H1 (cell line): ENCODE results near the gene GH1. TPM values are rescaled to one million over a fixed set of nuclear protein-coding genes. Genes with fewer than 3 reads are reported as not detected.

ENCODE experiments used
- CTCF ChIA-PET: fragments of 300-600 bp; sonication (Branson Sonifier 250); formaldehyde crosslinking; loops from one replicate; lab custom pipeline; 2021; ENCODE audit not compliant: partially characterized antibody; lab: Charles Lee
- POLR2A ChIA-PET: fragments of 300-600 bp; sonication (Branson Sonifier 250); formaldehyde crosslinking; loops from one replicate; lab custom pipeline; 2021; ENCODE audit warnings: inconsistent platforms; ENCODE audit not compliant: partially characterized antibody; lab: Charles Lee
- DNase-seq, 2 experiments: peaks; one replicate each; pipeline versions ENCODE4 v3.0.0 to v3.0.0-alpha.2; 2010 to 2022; ENCODE audit warnings: low spot score in 2 of 2, low read depth in 1 of 2, mixed read lengths in 1 of 2
- FAIRE-seq: peaks from 2 replicates; lab custom pipeline; 2011; peaks lifted over from hg19 to GRCh38; lab: Jason Lieb, UNC
- H2AFZ ChIP-seq: 2 replicates; pipeline ENCODE4 v1.8.1; 2012; ENCODE audit warnings: low read length, inconsistent platforms
- H2AK5ac ChIP-seq: 2 replicates; pipeline ENCODE4 v1.6.1; 2013; ENCODE audit warnings: low read depth, low read length
- H2BK120ac ChIP-seq: replicated peaks from 2 replicates; pipeline ENCODE3; 2013; ENCODE audit warnings: low read depth, low read length, inconsistent platforms
- H2BK12ac ChIP-seq: 2 replicates; pipeline ENCODE4 v1.6.1; 2013; ENCODE audit warnings: low read depth, low read length
- H2BK15ac ChIP-seq: 2 replicates; pipeline ENCODE4 v1.6.1; 2013; ENCODE audit warnings: low read length
- H2BK20ac ChIP-seq: 2 replicates; pipeline ENCODE4 v1.6.1; 2013; ENCODE audit warnings: low read length
- H2BK5ac ChIP-seq: 2 replicates; pipeline ENCODE4 v1.6.1; 2013; ENCODE audit warnings: low read depth, low read length
- H3K14ac ChIP-seq: 2 replicates; pipeline ENCODE4 v1.6.1; 2013; ENCODE audit warnings: inconsistent platforms; ENCODE audit not compliant: insufficient read length
- H3K18ac ChIP-seq: 2 replicates; pipeline ENCODE4 v1.6.1; 2013; ENCODE audit warnings: low read length; ENCODE audit errors: extremely low read depth
- H3K23ac ChIP-seq: 2 replicates; pipeline ENCODE4 v1.6.1; 2013; ENCODE audit warnings: inconsistent platforms; ENCODE audit not compliant: insufficient read length
- H3K23me2 ChIP-seq: 2 replicates; pipeline ENCODE4 v1.6.1; 2013; ENCODE audit warnings: low read depth, low read length
- H3K27ac ChIP-seq: 2 replicates; pipeline ENCODE4 v1.6.1; 2011; ENCODE audit warnings: low read depth, low read length, inconsistent platforms
- H3K27me3 ChIP-seq, 4 experiments: replicated peaks in 1 of 4; 1 replicate in 1 of 4; 2 replicates in 3 of 4; pipeline versions ENCODE4 v1.6.1 to v1.8.1; 2011 to 2013; ENCODE audit warnings: low read length in 3 of 4, mild to moderate bottlenecking in 3 of 4, inconsistent platforms in 2 of 4, mixed read lengths in 2 of 4, moderate library complexity in 1 of 4; ENCODE audit not compliant: control insufficient read depth in 3 of 4, insufficient read depth in 3 of 4; ENCODE audit errors: extremely low read depth in 1 of 4
- H3K36me3 ChIP-seq, 4 experiments: 2 replicates each; pipeline versions ENCODE4 v1.6.1 to v1.8.1; 2011 to 2013; ENCODE audit warnings: mild to moderate bottlenecking in 4 of 4, low read length in 3 of 4, moderate library complexity in 2 of 4, control low read depth in 1 of 4, inconsistent platforms in 1 of 4; ENCODE audit not compliant: insufficient read depth in 4 of 4, control insufficient read depth in 2 of 4
- H3K4ac ChIP-seq: replicated peaks from 2 replicates; pipeline ENCODE3; 2013; ENCODE audit warnings: low read length, low read depth, mixed read lengths, inconsistent platforms; ENCODE audit not compliant: insufficient read length
- H3K4me1 ChIP-seq, 4 experiments: replicated peaks in 1 of 4; 1 replicate in 1 of 4; 2 replicates in 3 of 4; pipeline versions ENCODE4 v1.6.1 to v1.8.1; 2011 to 2013; ENCODE audit warnings: low read length in 3 of 4, inconsistent platforms in 2 of 4, mixed read lengths in 1 of 4; ENCODE audit not compliant: insufficient read depth in 4 of 4, control insufficient read depth in 3 of 4
- H3K4me2 ChIP-seq, 2 experiments: 2 replicates each; pipeline versions ENCODE4 v1.6.1 to v1.8.1; 2011 to 2013; ENCODE audit warnings: low read depth in 2 of 2, low read length in 2 of 2, control low read depth in 1 of 2, inconsistent platforms in 1 of 2, mild to moderate bottlenecking in 1 of 2; ENCODE audit not compliant: insufficient read depth in 1 of 2
- H3K4me3 ChIP-seq, 4 experiments: fragments of 200-600, 300-600 bp in 1 of 4; sonication (generic), shearing (Covaris generic), sonication (Bioruptor Twin) in 1 of 4; 2 replicates each; pipeline versions ENCODE4 v1.5.1 to v1.8.1; 2011 to 2016; ENCODE audit warnings: low read length in 4 of 4, low read depth in 3 of 4, control low read depth in 2 of 4, inconsistent platforms in 2 of 4, mild to moderate bottlenecking in 2 of 4, mixed read lengths in 1 of 4, moderate library complexity in 1 of 4; ENCODE audit not compliant: insufficient read depth in 2 of 4; ENCODE audit errors: extremely low read depth in 1 of 4
- H3K56ac ChIP-seq: replicated peaks from 2 replicates; pipeline ENCODE3; 2013; ENCODE audit warnings: low read depth, mild to moderate bottlenecking, mixed read lengths, low read length, inconsistent platforms; ENCODE audit not compliant: insufficient read length
- H3K79me1 ChIP-seq: 2 replicates; pipeline ENCODE4 v1.6.1; 2013; ENCODE audit warnings: low read depth, low read length, control low read depth
- H3K79me2 ChIP-seq, 2 experiments: 2 replicates each; pipeline versions ENCODE4 v1.6.1 to v1.8.1; 2012 to 2013; ENCODE audit warnings: low read length in 2 of 2, mild to moderate bottlenecking in 2 of 2, inconsistent platforms in 1 of 2; ENCODE audit not compliant: insufficient read depth in 2 of 2, control insufficient read depth in 1 of 2
- H3K9ac ChIP-seq, 4 experiments: replicated peaks in 1 of 4; 1 replicate in 1 of 4; 2 replicates in 3 of 4; pipeline versions ENCODE4 v1.6.1 to v1.8.1; 2011 to 2013; ENCODE audit warnings: low read depth in 3 of 4, low read length in 3 of 4, control low read depth in 2 of 4, mild to moderate bottlenecking in 2 of 4, moderate library complexity in 2 of 4, inconsistent platforms in 1 of 4; ENCODE audit errors: extremely low read depth in 1 of 4
- H3K9me3 ChIP-seq, 2 experiments: 2 replicates each; pipeline versions ENCODE4 v1.6.1 to v1.8.1; 2012 to 2013; ENCODE audit warnings: mild to moderate bottlenecking in 2 of 2, moderate library complexity in 2 of 2, control low read depth in 1 of 2, inconsistent platforms in 1 of 2, low read depth in 1 of 2, low read length in 1 of 2, mixed read lengths in 1 of 2; ENCODE audit not compliant: insufficient read depth in 2 of 2
- H4K20me1 ChIP-seq, 2 experiments: replicated peaks in 1 of 2; 2 replicates each; pipeline versions ENCODE3 to v1.8.1; 2011 to 2013; ENCODE audit warnings: inconsistent platforms in 2 of 2, low read length in 2 of 2, mild to moderate bottlenecking in 1 of 2; ENCODE audit not compliant: insufficient read depth in 2 of 2, control insufficient read depth in 1 of 2
- H4K5ac ChIP-seq: 2 replicates; pipeline ENCODE4 v1.6.1; 2013; ENCODE audit warnings: low read length, low read depth, mixed read lengths, inconsistent platforms; ENCODE audit not compliant: insufficient read length
- H4K8ac ChIP-seq: 2 replicates; pipeline ENCODE4 v1.8.0; 2013; ENCODE audit warnings: mild to moderate bottlenecking, moderate library complexity, low read length, inconsistent platforms; ENCODE audit not compliant: insufficient read depth; ENCODE audit errors: extremely low read depth
- H4K91ac ChIP-seq: replicated peaks from 2 replicates; pipeline ENCODE3; 2013; ENCODE audit warnings: low read length, mixed read lengths, inconsistent platforms; ENCODE audit not compliant: insufficient read length
- ATF3 ChIP-seq: IDR thresholded peaks from 2 replicates; pipeline ENCODE4 v1.6.1; 2011; ENCODE audit warnings: low read depth, mild to moderate bottlenecking, low read length; ENCODE audit not compliant: insufficient read depth
- EP300 ChIP-seq, 2 experiments: IDR thresholded peaks; 1 replicate in 1 of 2; 2 replicates in 1 of 2; pipeline ENCODE4 v1.6.1; 2011 to 2012; ENCODE audit warnings: low read depth in 2 of 2, low read length in 2 of 2, mild to moderate bottlenecking in 2 of 2, borderline replicate concordance in 1 of 2, inconsistent platforms in 1 of 2, moderate library complexity in 1 of 2
- GTF2F1 ChIP-seq: IDR thresholded peaks from 2 replicates; pipeline ENCODE4 v1.6.1; 2012; ENCODE audit warnings: low read depth, low read length, improper control_type of control experiment, borderline replicate concordance
- JUND ChIP-seq: IDR thresholded peaks from 2 replicates; pipeline ENCODE4 v1.6.1; 2011; ENCODE audit warnings: mild to moderate bottlenecking, improper control_type of control experiment, low read length
- KDM1A ChIP-seq: fragments of 200-600, 300-600 bp; sonication (generic); IDR thresholded peaks from 2 replicates; pipeline ENCODE4 v1.7.1; 2016; ENCODE audit warnings: mild to moderate bottlenecking, low read length, borderline replicate concordance
- POLR2A ChIP-seq, 2 experiments: IDR thresholded peaks; 1 replicate in 1 of 2; 2 replicates in 1 of 2; pipeline ENCODE4 v1.6.1; 2011; ENCODE audit warnings: low read depth in 2 of 2, low read length in 2 of 2, mild to moderate bottlenecking in 2 of 2; ENCODE audit errors: control extremely low read depth in 1 of 2
- SAP30 ChIP-seq: fragments of 300-600 bp; sonication (generic); IDR thresholded peaks from 2 replicates; pipeline ENCODE4 v1.7.1; 2012; ENCODE audit warnings: low read length, moderate library complexity, mild to moderate bottlenecking, inconsistent platforms; ENCODE audit not compliant: insufficient read depth, insufficient replicate concordance
- SIRT6 ChIP-seq: IDR thresholded peaks from one replicate; pipeline ENCODE4 v1.7.1; 2012; ENCODE audit warnings: low read length, inconsistent platforms
- TAF1 ChIP-seq: IDR thresholded peaks from 2 replicates; pipeline ENCODE4 v1.6.1; 2011; ENCODE audit warnings: mild to moderate bottlenecking, low read depth, low read length
- TAF7 ChIP-seq: optimal IDR thresholded peaks from 2 replicates; pipeline ENCODE3; 2011; ENCODE audit warnings: low read depth, mild to moderate bottlenecking, inconsistent platforms, low read length, moderate library complexity, borderline replicate concordance
- TCF12 ChIP-seq: IDR thresholded peaks from 2 replicates; pipeline ENCODE4 v1.6.1; 2011; ENCODE audit warnings: low read depth, mild to moderate bottlenecking, low read length
- WGBS, 2 experiments: shearing (Covaris generic) in 1 of 2; methylation state at CpG; one replicate each; pipeline versions ENCODE4 v1.1.6 to v1.1.7; 2013 to 2015; ENCODE audit warnings: low lambda C conversion rate in 2 of 2, mixed read lengths in 2 of 2, inconsistent platforms in 1 of 2, low coverage in 1 of 2, missing lambda C conversion rate in 1 of 2; ENCODE audit not compliant: insufficient replicate concordance in 2 of 2, insufficient coverage in 1 of 2, insufficient read length in 1 of 2; ENCODE audit errors: extremely low coverage in 1 of 2, missing lambda C conversion rate in 1 of 2; 5-methylcytosine and 5-hydroxymethylcytosine counted together
- polyA plus RNA-seq, 7 experiments: library from polyadenylated mRNA; depleted of rRNA in 3 of 7; stranded (reverse) in 5 of 7; unstranded in 2 of 7; fragments of >200 nt in 5 of 7; fragments of 200-250 nt in 2 of 7; gene quantifications; 1 replicate in 5 of 7; 2 replicates in 1 of 7; 4 replicates in 1 of 7; pipeline versions ENCODE4 v1.2.1 to v1.2.3, GENCODE V29; 2011 to 2013; ENCODE audit warnings: missing spikeins in 2 of 7, mixed read lengths in 2 of 7
- total RNA-seq: library from RNA; stranded (reverse); fragmentation: NEBNext Ultra II Directional; extraction: Animal tissue kit (Norgen Biotek cat#: 25700); gene quantifications from 2 replicates; pipeline ENCODE4 v1.2.1, GENCODE V29; 2021

The GH1 gene
- total and polyA plus RNA-seq, 2 of the 8 experiments (the other 6 are each of a cell fraction or from before 2014, with no cell fraction given): 0.41 TPM; not detected in 1

- no peak overlapping the region for H3K23ac ChIP-seq
- H3K79me2 ChIP-seq: no peaks in the 10 kb centered on the region
- H3K4me1 ChIP-seq: peaks cover 0 to 8% (median 1%) of the 10 kb centered on the region in 4 experiments; a peak in 3 of 7 replicates
- POLR2A ChIA-PET: interaction anchor here (1.1 to 2.0 kb wide), 9 partner anchors 9 to 61 kb away, joined by 3 to 14 read pairs (median 5); partner anchors contain the start of genes CSHL1 and GH1
- no peak overlapping the region for H4K5ac ChIP-seq
- no peaks in the 10 kb centered on the region for H3K27me3 ChIP-seq
- H4K8ac ChIP-seq: no peak overlapping the region
- FAIRE-seq (no peak), DNase-seq (no peak)
- no peak overlapping the region for H3K56ac ChIP-seq
- H2BK12ac ChIP-seq: no peak overlapping the region
- H2BK20ac ChIP-seq: no peak overlapping the region
- no peaks in the 10 kb centered on the region for H3K9me3 ChIP-seq
- no peak overlapping the region for H3K4ac ChIP-seq
- CTCF ChIA-PET: interaction anchor here (0.6 to 3.8 kb wide), 37 partner anchors 8 to 809 kb away, joined by 3 to 135 read pairs (median 8); partner anchors contain the start of genes CD79B, CSHL1, ERN1 and GH1
- no peak overlapping the region for H4K91ac ChIP-seq
- no peaks in the 10 kb centered on the region for H3K23me2 ChIP-seq
- no peak overlapping the region for H3K9ac ChIP-seq
- WGBS, 2 experiments: 82% methylated on average over 6 of the region's 6 CpGs; no CpG with 5 or more reads in 1 of the 2 experiments
- H3K14ac ChIP-seq: no peak overlapping the region
- no peak overlapping the region for H3K4me2 ChIP-seq
- H2BK15ac ChIP-seq: peak overlapping the region; percentile 61; the same call in 1 of the 2 replicates
- no peak overlapping the region for H3K4me3 ChIP-seq
- no peak overlapping the region for H3K18ac ChIP-seq
- no peaks in the 10 kb centered on the region for H3K79me1 ChIP-seq
- H2AFZ ChIP-seq: no peak overlapping the region
- no peak overlapping the region for H2BK120ac ChIP-seq
- H2BK5ac ChIP-seq: no peak overlapping the region
- peaks cover 0 to 2% of the 10 kb centered on the region in 2 experiments for H4K20me1 ChIP-seq
- H2AK5ac ChIP-seq: no peak overlapping the region
- H3K27ac ChIP-seq: no peak overlapping the region
- H3K36me3 ChIP-seq: peaks cover 0 to 16% (median 1%) of the 10 kb centered on the region in 4 experiments; a peak in 4 of 8 replicates
- no peak for TF ChIP-seq TCF12
- no peak for TF ChIP-seq KDM1A
- no peak for TF ChIP-seq SAP30
- TF ChIP-seq ATF3: no peak
- no peak for TF ChIP-seq TAF1
- no peak for TF ChIP-seq TAF7
- no peak for TF ChIP-seq JUND
- no peak for TF ChIP-seq EP300 (IDR thresholded peaks at IDR 0.05; ENCODE audit: borderline replicate concordance in 1 of 2, low read depth in 2 of 2, low read length in 2 of 2)
- TF ChIP-seq POLR2A (IDR thresholded peaks at IDR 0.05; ENCODE audit: control extremely low read depth in 1 of 2, low read depth in 2 of 2, low read length in 2 of 2): no peak
- no peak for TF ChIP-seq SIRT6
- TF ChIP-seq GTF2F1: no peak
These were observed 27.3 kb upstream of the GH1 start for GRCh38 chr17:63945784-63946439.
